K562 (cell line): ENCODE data around the gene ALDH16A1. TPM values are rescaled to one million over a fixed set of nuclear protein-coding genes. Genes with fewer than 3 reads are reported as not detected.
A peak's percentile ranks its signal among the peaks of the same experiment; 100 is the strongest.

Experiments
- ATAC-seq: fragments of 200-7000 bp; cut with Tn5 transposase; 3 replicates; pipeline ENCODE4 v1.9.1; 2020; ENCODE audit warnings: moderate library complexity
- BruUV-seq: library from RNA; stranded (reverse); fragments of 400-500 nt; replicated peaks from 2 replicates; lab custom pipeline; 2021; lab: Mats Ljungman, UMichigan
- CTCF ChIA-PET: fragments of 300-600 bp; formaldehyde crosslinking; extraction: SDS; loops from one replicate; lab custom pipeline; 2021; ENCODE audit warnings: low intra/inter-chr PET ratio; lab: Yijun Ruan, JAX
- POLR2A ChIA-PET: fragments of 300-600, 350-650 bp; sonication (Branson Sonifier 250); formaldehyde crosslinking; extraction: SDS; loops from one replicate; lab custom pipeline; 2021; ENCODE audit warnings: antibody characterized with exemption, inconsistent platforms; lab: Yijun Ruan, JAX
- DNase-seq, 4 experiments: peaks; one replicate each; pipeline versions ENCODE4 v3.0.0 to v3.0.0-alpha.2; 2011 to 2018; ENCODE audit warnings: low spot score in 3 of 4, mixed read lengths in 3 of 4; ENCODE audit errors: extremely low read depth in 1 of 4
- FAIRE-seq: peaks from 2 replicates; lab custom pipeline; 2011; peaks lifted over from hg19 to GRCh38; lab: Jason Lieb, UNC
- H2AFZ ChIP-seq: 2 replicates; pipeline ENCODE4 v1.6.0; 2011; ENCODE audit warnings: low read depth, low read length, control low read depth, inconsistent platforms
- H3K27ac ChIP-seq: fragments of 200-600 bp; 3 replicates; pipeline ENCODE4 v1.8.0; 2011; ENCODE audit warnings: low read depth, mild to moderate bottlenecking, control low read depth, inconsistent platforms, low read length, moderate library complexity, mixed read lengths; ENCODE audit errors: extremely low read depth
- H3K27me3 ChIP-seq, 2 experiments: fragments of 300-600 bp in 1 of 2; 2 replicates in 1 of 2; 3 replicates in 1 of 2; pipeline versions ENCODE4 v1.6.0 to v1.8.0; 2011; ENCODE audit warnings: inconsistent platforms in 2 of 2, low read length in 2 of 2, mild to moderate bottlenecking in 1 of 2, mixed read lengths in 1 of 2, moderate library complexity in 1 of 2; ENCODE audit not compliant: control insufficient read depth in 2 of 2, insufficient read depth in 2 of 2
- H3K36me3 ChIP-seq: fragments of 300-600 bp; 3 replicates; pipeline ENCODE4 v1.8.0; 2011; ENCODE audit warnings: mild to moderate bottlenecking, low read length, inconsistent platforms; ENCODE audit not compliant: control insufficient read depth, insufficient read depth
- H3K4me1 ChIP-seq, 2 experiments: fragments of 200-600 bp in 1 of 2; replicated peaks in 1 of 2; 2 replicates in 1 of 2; 3 replicates in 1 of 2; pipeline versions ENCODE4 v1.5.1 to v1.8.0; 2011; ENCODE audit warnings: inconsistent platforms in 2 of 2, low read length in 2 of 2, mild to moderate bottlenecking in 1 of 2, mixed read lengths in 1 of 2, moderate library complexity in 1 of 2; ENCODE audit not compliant: control insufficient read depth in 2 of 2, insufficient read depth in 2 of 2
- H3K4me2 ChIP-seq: 2 replicates; pipeline ENCODE4 v1.6.1; 2011; ENCODE audit warnings: low read length, control low read depth, inconsistent platforms, mixed read lengths; ENCODE audit not compliant: insufficient read depth
- H3K4me3 ChIP-seq: fragments of 200-600 bp; sonication (generic), shearing (Covaris generic); 2 replicates; pipeline ENCODE4 v1.5.1; 2016; ENCODE audit warnings: control low read depth, inconsistent platforms
- H3K79me2 ChIP-seq: fragments of 200-600 bp; 3 replicates; pipeline ENCODE4 v1.8.0; 2011; ENCODE audit warnings: low read length, inconsistent platforms; ENCODE audit not compliant: control insufficient read depth, insufficient read depth
- H3K9ac ChIP-seq, 2 experiments: 2 replicates each; pipeline versions ENCODE4 v1.6.0 to v1.6.1; 2011; ENCODE audit warnings: low read depth in 2 of 2, low read length in 2 of 2, control low read depth in 1 of 2, inconsistent platforms in 1 of 2, mild to moderate bottlenecking in 1 of 2, mixed read lengths in 1 of 2; ENCODE audit not compliant: insufficient read depth in 1 of 2
- H3K9me1 ChIP-seq: one replicate; pipeline ENCODE4 v1.6.0; 2011; ENCODE audit warnings: inconsistent platforms, mild to moderate bottlenecking, low read length, moderate library complexity; ENCODE audit not compliant: control insufficient read depth, insufficient read depth
- H3K9me3 ChIP-seq: replicated peaks from 2 replicates; pipeline ENCODE4 v1.5.1; 2011; ENCODE audit warnings: low read depth, low read length, inconsistent platforms; ENCODE audit not compliant: control insufficient read depth, insufficient read depth
- H4K20me1 ChIP-seq: replicated peaks from 2 replicates; pipeline ENCODE4 v1.6.1; 2011; ENCODE audit warnings: low read length, inconsistent platforms, mixed read lengths; ENCODE audit not compliant: control insufficient read depth, insufficient read depth
- ILF3 ChIP-seq: fragments of 450-650 bp; IDR thresholded peaks from 2 replicates; pipeline ENCODE4 v1.6.1; 2018; ENCODE audit warnings: antibody characterized with exemption, mild to moderate bottlenecking, moderate library complexity, borderline replicate concordance
- ZBTB7A ChIP-seq: IDR thresholded peaks from 2 replicates; pipeline ENCODE4 v1.6.1; 2011; ENCODE audit warnings: low read depth, mild to moderate bottlenecking, low read length, moderate library complexity, borderline replicate concordance; ENCODE audit not compliant: control insufficient read depth
- ZNF23 ChIP-seq: fragments of 250-450 bp; sonication (Bioruptor Pico); IDR thresholded peaks from 2 replicates; pipeline ENCODE4 v1.4.0; 2020; ENCODE audit warnings: mild to moderate bottlenecking
- WGBS: fragments of 100-300 bp; shearing (Covaris generic); methylation state at CpG from one replicate; pipeline ENCODE4 v1.1.6; 2016; ENCODE audit warnings: low coverage, mixed read lengths; ENCODE audit not compliant: insufficient coverage; ENCODE audit errors: missing lambda C conversion rate; 5-methylcytosine and 5-hydroxymethylcytosine counted together
- in situ Hi-C: fragments of 300-500 bp; cut with MboI; formaldehyde crosslinking; loops from 4 replicates; pipeline ENCODE4 v1.15.0; 2018; ENCODE audit warnings: inconsistent platforms, mixed read lengths
- intact Hi-C: fragments of 100-400 bp; cut with micrococcal nuclease; formaldehyde crosslinking; loops from 2 replicates; pipeline ENCODE4 v1.14.2; 2022
- polyA plus RNA-seq, 8 experiments: library from polyadenylated mRNA; depleted of rRNA in 4 of 8; stranded (reverse) in 5 of 8; unstranded in 3 of 8; fragments of >200 nt; fragmentation: Nextera tagmentation in 2 of 8; fragmentation: Illumina TruSeq in 1 of 8; extraction: Ambion mirVana in 2 of 8; extraction: Trizol in 1 of 8; gene quantifications; 2 replicates each; pipeline versions ENCODE4 v1.2.1 to v1.2.3, GENCODE V29; 2011 to 2014; ENCODE audit warnings: inconsistent platforms in 1 of 8, missing spikeins in 1 of 8
- total RNA-seq, 7 experiments: library from RNA; depleted of rRNA in 6 of 7; stranded (reverse); fragments of >200 nt in 6 of 7; fragmentation: Illumina TruSeq in 2 of 7; extraction: Trizol in 2 of 7; gene quantifications; 2 replicates each; pipeline versions ENCODE4 v1.2.1 to v1.2.3, GENCODE V29; 2011 to 2021; ENCODE audit warnings: low replicate concordance in 1 of 7
- TF ChIP-seq, protein P1 (sequence below), 3 experiments: fragments of 200-800 bp in 1 of 3; fragments of 250-450 bp in 1 of 3; fragments of 450-650 bp in 1 of 3; sonication (Bioruptor Pico) in 1 of 3; sonication (Bioruptor generic) in 1 of 3; formaldehyde crosslinking in 1 of 3; IDR thresholded peaks; 2 replicates each; pipeline versions ENCODE4 v1.6.1 to v1.8.0; 2016 to 2022; ENCODE audit warnings: mild to moderate bottlenecking in 2 of 3, missing genetic modification characterization in 2 of 3, missing compliant biosample characterization in 1 of 3, moderate library complexity in 1 of 3

Gene ALDH16A1
- total and polyA plus RNA-seq, 9 of the 15 experiments (the other 6 are each of a cell fraction or from before 2014, with no cell fraction given), result 2.2 to 52.2 (median 7.6) TPM

DNA sequence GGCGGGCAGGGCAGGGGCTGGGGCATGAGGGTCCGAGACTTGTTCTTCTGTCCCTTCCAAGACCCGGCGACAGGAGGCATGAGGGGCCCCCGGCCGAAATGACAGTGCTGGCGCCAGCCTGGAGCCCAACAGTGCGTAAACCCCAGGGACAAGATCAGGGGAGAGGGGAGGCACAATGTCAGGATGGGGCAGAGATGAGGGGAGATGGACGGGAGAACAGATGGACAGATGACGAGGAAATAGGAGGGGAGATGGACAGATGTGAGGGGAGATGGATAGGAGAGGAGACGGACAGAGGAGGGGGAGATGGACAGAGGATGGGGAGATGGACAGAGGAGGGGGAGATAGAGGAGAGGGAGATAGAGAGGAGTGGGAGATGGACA, 21.5 kb downstream of the ALDH16A1 start (continued):
- TF ChIP-seq ZNF23, result no peak

DNA sequence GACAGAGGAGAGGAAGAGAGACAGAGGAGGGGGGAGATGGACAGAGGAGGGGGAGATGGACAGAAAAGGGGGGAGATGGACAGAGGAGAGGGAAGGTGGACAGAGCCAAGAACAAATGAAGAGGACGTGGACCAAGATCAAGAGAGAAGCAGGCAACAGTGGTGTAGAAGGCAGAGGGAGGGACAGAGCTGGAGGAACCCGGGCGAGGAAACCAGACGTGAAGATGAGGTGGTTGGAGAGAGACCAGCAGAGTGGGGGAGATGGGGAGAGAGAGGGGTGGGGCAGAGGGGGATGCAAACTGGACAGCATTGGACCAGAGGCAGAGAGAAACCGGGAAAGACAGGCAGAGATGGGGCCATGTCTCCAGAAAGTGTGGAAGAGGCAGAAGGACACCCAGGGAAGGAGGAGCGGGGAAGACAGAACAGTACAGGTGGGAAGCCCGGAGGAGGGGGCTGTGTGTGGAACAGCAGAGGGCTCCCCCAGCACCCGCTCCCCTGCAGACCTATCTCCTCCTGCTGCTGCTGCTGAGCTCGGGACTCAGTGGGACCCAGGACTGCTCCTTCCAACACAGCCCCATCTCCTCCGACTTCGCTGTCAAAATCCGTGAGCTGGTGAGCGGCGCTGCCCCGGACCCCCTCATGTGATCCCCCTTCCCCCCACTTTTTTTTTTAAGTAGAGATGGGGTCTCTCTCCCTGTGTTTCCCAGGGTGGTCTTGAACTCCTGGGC, 22.3 kb downstream of the ALDH16A1 start:
- no TSS peak for BruUV-seq
- no peaks in the 10 kb centered on the region for H4K20me1 ChIP-seq
- H3K27me3 ChIP-seq, result no peaks in the 10 kb centered on the region
- no peak overlapping the region for H3K4me3 ChIP-seq
- H2AFZ ChIP-seq, result no peak overlapping the region
- H3K9ac ChIP-seq, result peak overlapping the region in 1 of 2 experiments; percentile 94; a peak in 1 of 4 replicates
- TF ChIP-seq, protein P1, sequence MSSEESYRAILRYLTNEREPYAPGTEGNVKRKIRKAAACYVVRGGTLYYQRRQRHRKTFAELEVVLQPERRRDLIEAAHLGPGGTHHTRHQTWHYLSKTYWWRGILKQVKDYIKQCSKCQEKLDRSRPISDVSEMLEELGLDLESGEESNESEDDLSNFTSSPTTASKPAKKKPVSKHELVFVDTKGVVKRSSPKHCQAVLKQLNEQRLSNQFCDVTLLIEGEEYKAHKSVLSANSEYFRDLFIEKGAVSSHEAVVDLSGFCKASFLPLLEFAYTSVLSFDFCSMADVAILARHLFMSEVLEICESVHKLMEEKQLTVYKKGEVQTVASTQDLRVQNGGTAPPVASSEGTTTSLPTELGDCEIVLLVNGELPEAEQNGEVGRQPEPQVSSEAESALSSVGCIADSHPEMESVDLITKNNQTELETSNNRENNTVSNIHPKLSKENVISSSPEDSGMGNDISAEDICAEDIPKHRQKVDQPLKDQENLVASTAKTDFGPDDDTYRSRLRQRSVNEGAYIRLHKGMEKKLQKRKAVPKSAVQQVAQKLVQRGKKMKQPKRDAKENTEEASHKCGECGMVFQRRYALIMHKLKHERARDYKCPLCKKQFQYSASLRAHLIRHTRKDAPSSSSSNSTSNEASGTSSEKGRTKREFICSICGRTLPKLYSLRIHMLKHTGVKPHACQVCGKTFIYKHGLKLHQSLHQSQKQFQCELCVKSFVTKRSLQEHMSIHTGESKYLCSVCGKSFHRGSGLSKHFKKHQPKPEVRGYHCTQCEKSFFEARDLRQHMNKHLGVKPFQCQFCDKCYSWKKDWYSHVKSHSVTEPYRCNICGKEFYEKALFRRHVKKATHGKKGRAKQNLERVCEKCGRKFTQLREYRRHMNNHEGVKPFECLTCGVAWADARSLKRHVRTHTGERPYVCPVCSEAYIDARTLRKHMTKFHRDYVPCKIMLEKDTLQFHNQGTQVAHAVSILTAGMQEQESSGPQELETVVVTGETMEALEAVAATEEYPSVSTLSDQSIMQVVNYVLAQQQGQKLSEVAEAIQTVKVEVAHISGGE (CRISPR knock-in tag; IDR thresholded peaks at IDR 0.05), result no peak
- no peak for TF ChIP-seq ILF3
- 0 out of 2 replicates have a peak, but pooled peaks have one; percentile 5 for TF ChIP-seq ZBTB7A
- TF ChIP-seq, all 486 proteins: peak for 1
- 27% methylated on average over 7 of the region's 15 CpGs for WGBS
- no peaks in the 10 kb centered on the region for H3K9me3 ChIP-seq
- DNase-seq (peak in 1 of 4 experiments; percentile 5), ATAC-seq (no peak), FAIRE-seq (no peak)
- H3K4me2 ChIP-seq, result peak overlapping the region; percentile 73
- no peaks in the 10 kb centered on the region for H3K79me2 ChIP-seq
- no peak overlapping the region for H3K27ac ChIP-seq
- ChIA-PET CTCF (interaction anchor here (0.9 kb wide), 1 partner anchor 83 kb away, joined by 4 read pairs; no protein-coding TSS in a partner anchor), POLR2A (interaction anchor here (0.6 to 1.7 kb wide), 3 partner anchors 13 to 146 kb away, joined by 4 to 16 read pairs (median 5); partner anchors contain the start of genes PIH1D1 and RPL13A)
- H3K9me1 ChIP-seq, result no peaks in the 10 kb centered on the region
- in situ Hi-C loops (no loop called here), intact Hi-C loops (no loop called here)
- peaks cover 7% of the 10 kb centered on the region; the same call in 1 of the 3 replicates for H3K36me3 ChIP-seq
- peaks cover 11 to 44% of the 10 kb centered on the region in 2 experiments for H3K4me1 ChIP-seq
